Right atrium auricular region (tissue), 2 donors: Measurements from ENCODE around the gene MAP2K5. TPM values are rescaled to one million over a fixed set of nuclear protein-coding genes. Genes with fewer than 3 reads are reported as not detected.

Experiments
- DNase-seq: peaks from one replicate; pipeline ENCODE4 v3.0.0-alpha.2; 2019; ENCODE audit warnings: low spot score
- H3K27ac ChIP-seq, 2 donors: fragments of 200-600 bp; sonication (generic); 1 replicate in 1 of 2; 2 replicates in 1 of 2; pipeline ENCODE4 v1.5.1; 2016 to 2019
- H3K27me3 ChIP-seq, 2 donors: fragments of 200-600 bp; sonication (generic); one replicate each; pipeline versions ENCODE4 v1.5.1 to v1.6.0; 2017 to 2019
- H3K36me3 ChIP-seq: fragments of 200-600 bp; sonication (generic); one replicate; pipeline ENCODE4 v1.5.1; 2016
- H3K4me1 ChIP-seq, 2 donors: fragments of 200-600 bp; sonication (generic); one replicate each; pipeline versions ENCODE4 v1.5.1 to v1.6.0; 2017 to 2019
- H3K4me3 ChIP-seq, 2 donors: fragments of 200-600 bp; sonication (generic); 1 replicate in 1 of 2; 2 replicates in 1 of 2; pipeline ENCODE4 v1.5.1; 2017 to 2019; ENCODE audit warnings: mild to moderate bottlenecking in 1 of 2, moderate library complexity in 1 of 2
- H3K9me3 ChIP-seq, 2 donors: fragments of 200-600 bp; sonication (generic); one replicate each; pipeline ENCODE4 v1.5.1; 2019
- CTCF ChIP-seq, 2 donors: fragments of 200-600 bp; sonication (generic); IDR thresholded peaks; one replicate each; pipeline ENCODE4 v1.5.1; 2019; ENCODE audit warnings: antibody characterized with exemption in 2 of 2
- total RNA-seq, 2 donors: library from RNA; depleted of rRNA; stranded (reverse); fragments of >200 nt; gene quantifications; one replicate each; pipeline ENCODE4 v1.1.0, GENCODE V29; 2016

MAP2K5 gene
- total RNA-seq, 2 donors from 2014 or later = 5.8 to 6.7 TPM

- no peaks in the 10 kb centered on the region for H3K36me3 ChIP-seq
- no peak for TF ChIP-seq CTCF (IDR thresholded peaks at IDR 0.05)
- no peaks in the 10 kb centered on the region for H3K27me3 ChIP-seq
- no peak overlapping the region for H3K4me3 ChIP-seq
- H3K27ac ChIP-seq = no peak overlapping the region
- no peak for DNase-seq
- H3K9me3 ChIP-seq = no peaks in the 10 kb centered on the region
- no peaks in the 10 kb centered on the region for H3K4me1 ChIP-seq
Measured at GRCh38 chr15:67849538-67849937, 307.0 kb downstream of the MAP2K5 start.

GRCh38 chr15:67850336-67850735 lies 307.8 kb downstream of the MAP2K5 start:
- H3K36me3 ChIP-seq = no peaks in the 10 kb centered on the region
- H3K4me3 ChIP-seq = no peak overlapping the region
- H3K9me3 ChIP-seq = no peaks in the 10 kb centered on the region
- H3K4me1 ChIP-seq = no peaks in the 10 kb centered on the region
- no peak for TF ChIP-seq CTCF (IDR thresholded peaks at IDR 0.05)
- no peaks in the 10 kb centered on the region for H3K27me3 ChIP-seq
- no peak overlapping the region for H3K27ac ChIP-seq
- no peak for DNase-seq

DNA sequence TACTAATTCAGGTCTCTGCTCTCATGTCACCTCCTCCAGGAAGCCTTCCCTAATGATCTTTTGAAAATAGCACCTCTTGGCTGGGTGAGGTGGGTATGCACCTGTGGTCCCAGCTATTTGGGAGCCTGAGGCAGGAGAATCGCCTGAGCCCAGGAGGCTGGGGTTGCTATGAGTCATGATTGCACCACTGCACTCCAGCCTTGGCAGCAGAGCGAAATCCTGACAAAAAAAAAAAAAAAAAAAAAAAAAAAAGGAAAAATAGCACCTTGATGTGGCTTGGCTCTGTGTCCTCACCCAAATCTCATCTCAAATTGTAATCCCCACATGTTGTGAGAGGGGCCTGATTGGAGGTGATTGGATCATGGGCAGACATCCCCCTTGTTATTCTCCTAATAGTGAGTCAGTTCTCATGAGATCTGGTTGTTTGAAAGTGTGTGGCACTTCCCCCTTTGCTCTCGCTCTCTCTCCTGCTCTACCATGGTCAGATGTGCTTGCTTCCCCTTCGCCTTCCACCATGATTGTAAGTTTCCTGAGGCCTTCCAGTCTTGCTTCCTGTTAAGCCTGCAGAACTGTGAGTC lies 308.6 kb downstream of the MAP2K5 start:
- Histone ChIP-seq H3K4me3 (no peak overlapping the region), H3K9me3 (no peaks in the 10 kb centered on the region), H3K4me1 (no peaks in the 10 kb centered on the region), H3K36me3 (no peaks in the 10 kb centered on the region), H3K27me3 (no peaks in the 10 kb centered on the region), H3K27ac (no peak overlapping the region)
- DNase-seq = no peak
- no peak for TF ChIP-seq CTCF (IDR thresholded peaks at IDR 0.05)

DNA sequence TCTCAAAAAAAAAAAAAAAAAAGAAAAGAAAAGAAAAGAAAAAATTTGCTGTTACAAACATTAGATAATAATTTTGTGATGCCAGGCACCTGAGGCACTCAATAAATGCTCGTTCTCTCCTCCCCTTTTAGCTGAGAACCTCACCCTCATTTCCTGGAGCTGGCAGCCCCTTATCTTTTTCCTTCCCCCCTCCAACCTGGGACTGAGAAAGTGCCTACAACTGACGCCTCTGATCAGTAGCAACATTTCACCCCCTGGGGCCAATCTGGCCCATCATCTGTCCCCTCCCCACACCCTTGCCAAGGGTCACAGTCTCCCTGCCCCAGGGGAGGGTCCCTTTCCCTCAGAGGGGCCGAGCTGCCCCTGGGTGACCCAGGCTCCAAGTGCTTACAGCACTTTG lies 309.9 kb downstream of the MAP2K5 start:
- Histone ChIP-seq H3K27me3 (no peaks in the 10 kb centered on the region), H3K4me1 (no peaks in the 10 kb centered on the region), H3K27ac (no peak overlapping the region), H3K4me3 (no peak overlapping the region), H3K36me3 (no peaks in the 10 kb centered on the region), H3K9me3 (no peaks in the 10 kb centered on the region)
- TF ChIP-seq CTCF (IDR thresholded peaks at IDR 0.05) = no peak
- DNase-seq = no peak

DNA sequence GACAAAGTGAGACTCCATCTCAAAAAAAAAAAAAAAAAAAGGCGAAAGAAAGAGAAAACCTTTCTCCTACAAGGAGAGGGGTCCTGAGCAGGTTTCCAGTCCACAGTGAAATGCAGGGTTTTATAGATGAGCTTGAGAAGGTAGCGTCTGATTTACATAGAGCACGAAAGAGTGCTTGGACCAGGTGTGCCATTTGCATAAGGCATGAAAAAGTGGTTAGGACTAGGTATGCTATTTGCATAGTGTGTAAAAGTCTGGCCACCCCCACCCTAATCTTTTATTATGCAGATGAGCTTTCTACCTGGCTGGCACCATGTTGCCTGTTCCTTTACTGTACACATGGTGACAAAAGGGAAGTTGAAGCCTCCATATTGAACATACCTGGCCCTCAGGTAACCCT lies 311.0 kb downstream of the MAP2K5 start:
- H3K36me3 ChIP-seq = no peaks in the 10 kb centered on the region
- no peak overlapping the region for H3K27ac ChIP-seq
- no peaks in the 10 kb centered on the region for H3K9me3 ChIP-seq
- H3K27me3 ChIP-seq = no peaks in the 10 kb centered on the region
- no peak for DNase-seq
- H3K4me1 ChIP-seq = no peaks in the 10 kb centered on the region
- H3K4me3 ChIP-seq = no peak overlapping the region
- no peak for TF ChIP-seq CTCF (IDR thresholded peaks at IDR 0.05)

GRCh38 chr15:67854358-67854757 lies 311.9 kb downstream of the MAP2K5 start:
- H3K4me3 ChIP-seq = no peak overlapping the region
- no peak overlapping the region for H3K27ac ChIP-seq
- no peaks in the 10 kb centered on the region for H3K4me1 ChIP-seq
- no peaks in the 10 kb centered on the region for H3K27me3 ChIP-seq
- H3K36me3 ChIP-seq = no peaks in the 10 kb centered on the region
- TF ChIP-seq CTCF (IDR thresholded peaks at IDR 0.05) = no peak
- no peak for DNase-seq
- H3K9me3 ChIP-seq = no peaks in the 10 kb centered on the region
